Lower leg skin (tissue), 4 donors: ENCODE data around the gene MMD2. TPM values are rescaled to one million over a fixed set of nuclear protein-coding genes. Genes with fewer than 3 reads are reported as not detected.

Experiments used
- DNase-seq, 2 donors: peaks; one replicate each; pipeline ENCODE4 v3.0.0-alpha.2; 2019; ENCODE audit warnings: low spot score in 2 of 2
- H3K4me3 ChIP-seq: fragments of 200-600 bp; sonication (generic); 2 replicates; pipeline ENCODE4 v1.5.1; 2017; ENCODE audit warnings: mild to moderate bottlenecking, low read depth; ENCODE audit not compliant: poor library complexity, severe bottlenecking
- POLR2A ChIP-seq, 2 donors: fragments of 450-650 bp; IDR thresholded peaks; one replicate each; pipeline ENCODE4 v1.6.1; 2016 to 2017; ENCODE audit warnings: antibody characterized with exemption in 2 of 2, mild to moderate bottlenecking in 1 of 2, moderate library complexity in 1 of 2
- WGBS, 2 donors: methylation state at CpG; one replicate each; pipeline ENCODE4 v1.1.5; 2018; 5-methylcytosine and 5-hydroxymethylcytosine counted together
- intact Hi-C: fragments of 100-400 bp; cut with DNase I; formaldehyde crosslinking; loops from one replicate; pipeline ENCODE4 v1.15.0; 2023; ENCODE audit warnings: low total_unique reads
- total RNA-seq, 4 donors: library from RNA; depleted of rRNA; stranded (reverse); fragments of >200 nt; gene quantifications; one replicate each; pipeline ENCODE4 v1.1.0, GENCODE V29; 2016
- TF ChIP-seq, protein P1 (sequence below), 3 donors: fragments of 450-650 bp; IDR thresholded peaks; one replicate each; pipeline ENCODE4 v1.5.1; 2016; ENCODE audit warnings: antibody characterized with exemption in 3 of 3, mild to moderate bottlenecking in 3 of 3, moderate library complexity in 2 of 3

The MMD2 gene
- total RNA-seq, 4 donors from 2014 or later, result not detected

DNA sequence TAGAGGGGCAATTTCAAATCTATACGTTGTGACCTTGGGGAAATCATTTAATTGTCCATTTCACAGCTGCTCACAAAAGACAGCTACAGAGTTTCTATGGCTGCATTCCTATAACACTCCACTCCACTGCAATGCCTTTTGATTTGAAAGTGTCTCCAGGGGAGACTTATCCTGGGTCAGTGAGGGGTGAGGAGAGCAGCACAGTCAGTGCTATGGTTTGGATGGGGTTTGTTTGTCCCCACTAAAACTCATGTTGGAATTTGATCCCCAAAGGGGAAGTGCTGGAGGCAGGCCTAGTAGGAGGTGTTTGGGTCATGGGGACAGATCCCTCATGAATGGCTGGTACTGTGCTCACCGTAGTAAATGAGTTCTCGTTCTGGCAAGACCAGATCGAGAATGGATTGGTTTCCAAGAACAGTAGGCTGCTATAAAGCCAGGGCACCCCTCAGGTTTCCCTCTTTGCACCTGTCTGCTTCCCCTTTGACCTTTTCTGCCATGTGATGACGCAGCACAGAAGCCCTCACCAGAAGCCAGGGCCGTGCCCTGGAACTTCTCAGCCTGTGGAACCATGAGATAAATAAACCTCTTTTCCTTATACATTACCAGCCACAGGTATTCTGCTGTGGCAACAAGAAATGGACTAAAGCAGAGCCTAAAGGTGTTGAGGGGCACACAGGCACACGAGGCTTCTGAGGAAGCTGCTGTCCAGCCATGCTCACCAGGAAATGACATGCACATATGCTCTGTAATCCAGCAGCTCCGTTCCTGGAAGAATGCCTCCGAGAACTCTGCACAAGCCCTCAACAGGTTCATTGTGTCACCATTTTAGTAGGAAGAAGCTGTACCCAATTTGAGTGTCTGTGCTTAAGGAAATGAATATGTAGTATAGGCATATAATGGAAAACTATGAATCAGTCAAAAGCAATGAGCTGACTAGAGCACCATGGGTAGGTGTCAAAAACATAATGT, 92.2 kb downstream of the MMD2 start:
- intact Hi-C loops, result no loop called here
- no peak for DNase-seq
- 87 to 88% methylated on average over 9 of the region's 9 CpGs for WGBS, 2 donors
- TF ChIP-seq POLR2A (IDR thresholded peaks at IDR 0.05), result no peak
- TF ChIP-seq, protein P1, sequence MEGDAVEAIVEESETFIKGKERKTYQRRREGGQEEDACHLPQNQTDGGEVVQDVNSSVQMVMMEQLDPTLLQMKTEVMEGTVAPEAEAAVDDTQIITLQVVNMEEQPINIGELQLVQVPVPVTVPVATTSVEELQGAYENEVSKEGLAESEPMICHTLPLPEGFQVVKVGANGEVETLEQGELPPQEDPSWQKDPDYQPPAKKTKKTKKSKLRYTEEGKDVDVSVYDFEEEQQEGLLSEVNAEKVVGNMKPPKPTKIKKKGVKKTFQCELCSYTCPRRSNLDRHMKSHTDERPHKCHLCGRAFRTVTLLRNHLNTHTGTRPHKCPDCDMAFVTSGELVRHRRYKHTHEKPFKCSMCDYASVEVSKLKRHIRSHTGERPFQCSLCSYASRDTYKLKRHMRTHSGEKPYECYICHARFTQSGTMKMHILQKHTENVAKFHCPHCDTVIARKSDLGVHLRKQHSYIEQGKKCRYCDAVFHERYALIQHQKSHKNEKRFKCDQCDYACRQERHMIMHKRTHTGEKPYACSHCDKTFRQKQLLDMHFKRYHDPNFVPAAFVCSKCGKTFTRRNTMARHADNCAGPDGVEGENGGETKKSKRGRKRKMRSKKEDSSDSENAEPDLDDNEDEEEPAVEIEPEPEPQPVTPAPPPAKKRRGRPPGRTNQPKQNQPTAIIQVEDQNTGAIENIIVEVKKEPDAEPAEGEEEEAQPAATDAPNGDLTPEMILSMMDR (IDR thresholded peaks at IDR 0.05), result no peak
- no peak overlapping the region for H3K4me3 ChIP-seq

DNA sequence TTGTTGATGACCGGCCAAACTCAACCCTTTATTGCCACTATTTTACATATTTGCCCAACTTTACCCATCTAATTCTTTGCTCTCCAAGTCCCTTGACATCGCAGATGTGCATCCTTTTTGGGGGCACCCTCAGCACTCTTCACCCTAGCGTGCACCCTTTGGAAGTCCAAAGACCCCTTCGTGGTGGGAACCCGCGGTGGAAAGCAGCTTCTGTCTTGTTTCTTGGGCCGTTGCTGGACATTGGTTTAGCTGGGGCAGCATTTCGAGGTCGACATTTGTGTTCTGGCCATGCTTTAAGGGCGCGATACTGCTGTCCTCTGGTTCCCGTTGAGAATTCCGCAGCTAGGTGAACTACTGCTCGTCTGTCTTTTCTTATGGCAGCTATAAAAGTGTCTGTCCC, 96.8 kb downstream of the MMD2 start:
- TF ChIP-seq, protein P1 (IDR thresholded peaks at IDR 0.05), result no peak
- TF ChIP-seq POLR2A (IDR thresholded peaks at IDR 0.05), result no peak
- no peak for DNase-seq
- WGBS, 2 donors, result 80 to 81% methylated on average over 14 of the region's 14 CpGs
- no peak overlapping the region for H3K4me3 ChIP-seq
- intact Hi-C loops, result no loop called here

DNA sequence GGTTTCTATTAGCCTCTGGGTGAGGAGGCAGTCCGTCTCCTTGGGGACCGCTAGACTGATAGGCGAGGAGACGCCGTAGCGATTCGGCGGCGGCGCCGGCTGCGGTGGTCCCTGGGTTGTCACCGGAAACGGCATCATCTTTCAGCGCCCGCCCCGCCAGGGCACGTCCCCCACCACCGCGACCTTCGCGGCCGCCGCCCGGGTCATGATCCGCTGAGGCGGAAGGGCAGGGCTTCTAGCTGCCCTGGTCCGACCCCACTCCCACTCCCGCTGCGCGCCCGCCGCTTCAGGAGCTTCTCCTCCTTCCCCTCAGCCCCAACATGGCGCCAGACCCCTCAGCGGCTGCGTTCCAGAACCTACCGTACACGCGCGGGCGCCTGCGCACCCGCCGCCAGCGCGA, 97.3 kb downstream of the MMD2 start, which contains the start of gene PAPOLB:
Gene PAPOLB (minus strand): TSS at position 358 of the 400 bp plus-strand sequence. CDS start 220 bp downstream, at position 138.
- H3K4me3 ChIP-seq, result no peak within 1 kb of the TSS
- TF ChIP-seq, protein P1 (IDR thresholded peaks at IDR 0.05), result no peak
- no peak for TF ChIP-seq POLR2A (IDR thresholded peaks at IDR 0.05)
- DNase-seq, result no peak
- intact Hi-C loops, result no loop called here
- WGBS, 2 donors, result 26% methylated on average over 15 to 39 of the region's 46 CpGs

DNA sequence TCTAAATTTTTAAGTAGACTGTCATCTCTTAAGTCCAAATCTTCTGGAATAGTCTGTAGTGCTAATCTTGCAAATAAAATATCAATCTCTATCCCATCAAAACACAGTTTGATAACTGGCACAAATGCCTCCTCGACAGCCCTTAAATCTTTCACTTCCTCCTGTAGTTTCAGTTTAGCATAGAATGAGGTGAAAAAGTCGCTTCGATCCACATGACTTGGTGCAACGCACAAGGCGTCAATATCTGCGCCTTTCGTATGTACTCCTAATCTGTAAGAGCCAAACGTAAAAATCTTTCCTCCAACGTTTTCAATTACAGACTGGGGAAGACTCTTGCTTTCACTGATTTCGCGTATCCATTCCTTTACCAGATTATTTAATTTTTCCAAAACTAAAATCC, 97.8 kb downstream of the MMD2 start:
- H3K4me3 ChIP-seq, result no peak overlapping the region
- intact Hi-C loops, result no loop called here
- WGBS, 2 donors, result 83 to 90% methylated on average over 11 of the region's 11 CpGs
- TF ChIP-seq POLR2A (IDR thresholded peaks at IDR 0.05), result no peak
- TF ChIP-seq, protein P1 (IDR thresholded peaks at IDR 0.05), result no peak
- no peak for DNase-seq

DNA sequence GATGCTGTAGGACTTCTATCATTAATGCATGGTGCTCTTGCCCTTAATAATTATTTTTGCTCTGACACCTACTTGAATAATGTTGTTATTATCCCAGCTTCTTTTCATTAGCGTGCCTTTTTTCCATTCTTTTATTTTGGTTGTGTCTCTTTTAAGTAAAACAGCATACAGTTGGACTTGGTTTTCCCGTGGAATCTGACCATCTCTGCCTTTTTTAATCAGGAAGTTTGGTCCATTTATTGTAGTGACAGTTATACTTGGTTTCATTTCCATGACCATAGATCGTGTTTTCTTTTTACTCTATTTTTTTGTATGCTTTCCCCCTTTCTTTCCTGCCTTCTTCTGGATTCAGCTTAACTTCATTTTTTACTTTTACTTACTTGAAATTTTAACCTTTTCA, 101.8 kb downstream of the MMD2 start:
- no peak for DNase-seq
- intact Hi-C loops, result no loop called here
- 82 to 84% methylated on average over 3 of the region's 3 CpGs for WGBS, 2 donors
- no peak overlapping the region for H3K4me3 ChIP-seq
- TF ChIP-seq, protein P1 (IDR thresholded peaks at IDR 0.05), result no peak
- TF ChIP-seq POLR2A (IDR thresholded peaks at IDR 0.05), result no peak
